Tibial artery (tissue), 4 donors: Measurements from ENCODE around the gene ZFX.

ENCODE experiments used
- DNase-seq, 2 donors: peaks; one replicate each; pipeline ENCODE4 v3.0.0-alpha.2; 2019
- H3K27ac ChIP-seq, 2 donors: fragments of 200-600 bp; sonication (generic) in 1 of 2; 1 replicate in 1 of 2; 2 replicates in 1 of 2; pipeline ENCODE4 v1.5.1; 2018 to 2019; ENCODE audit warnings: mild to moderate bottlenecking in 1 of 2
- H3K27me3 ChIP-seq, 2 donors: fragments of 200-600 bp; sonication (generic) in 1 of 2; one replicate each; pipeline versions ENCODE4 v1.5.1 to v1.6.0; 2016 to 2019
- H3K36me3 ChIP-seq, 3 donors: fragments of 200-600 bp; sonication (generic) in 2 of 3; one replicate each; pipeline ENCODE4 v1.5.1; 2016 to 2019; ENCODE audit warnings: mild to moderate bottlenecking in 2 of 3
- H3K4me1 ChIP-seq, 4 donors: fragments of 200-600 bp; sonication (generic) in 2 of 4; 1 replicate in 3 of 4; 2 replicates in 1 of 4; pipeline ENCODE4 v1.5.1; 2016 to 2019
- H3K4me3 ChIP-seq, 2 donors: fragments of 200-600 bp; sonication (generic) in 1 of 2; 1 replicate in 1 of 2; 2 replicates in 1 of 2; pipeline ENCODE4 v1.5.1; 2018 to 2019; ENCODE audit warnings: mild to moderate bottlenecking in 2 of 2
- H3K9me3 ChIP-seq, 3 donors: fragments of 200-600 bp; sonication (generic) in 1 of 3; one replicate each; pipeline ENCODE4 v1.5.1; 2016 to 2019
- intact Hi-C: fragments of 100-400 bp; cut with DNase I; formaldehyde crosslinking; loops from one replicate; pipeline ENCODE4 v1.15.0; 2023; ENCODE audit warnings: low total_unique reads
- TF ChIP-seq, protein P1 (sequence below), 2 experiments: fragments of 200-600 bp in 1 of 2; fragments of 450-650 bp in 1 of 2; IDR thresholded peaks; one replicate each; pipeline ENCODE4 v1.5.1; 2017 to 2019; ENCODE audit warnings: antibody characterized with exemption in 2 of 2, mild to moderate bottlenecking in 1 of 2, moderate library complexity in 1 of 2

Gene ZFX

GRCh38 chrX:24175276-24175675 is 25.7 kb downstream of the ZFX start:
- no peak overlapping the region for H3K27ac ChIP-seq
- no peak for DNase-seq
- no peak overlapping the region for H3K4me3 ChIP-seq
- H3K36me3 ChIP-seq = peaks cover 4 to 77% (median 64%) of the 10 kb centered on the region in 3 donors
- H3K4me1 ChIP-seq = peaks cover 0 to under 1% (median 0%) of the 10 kb centered on the region in 4 donors
- TF ChIP-seq, protein P1, sequence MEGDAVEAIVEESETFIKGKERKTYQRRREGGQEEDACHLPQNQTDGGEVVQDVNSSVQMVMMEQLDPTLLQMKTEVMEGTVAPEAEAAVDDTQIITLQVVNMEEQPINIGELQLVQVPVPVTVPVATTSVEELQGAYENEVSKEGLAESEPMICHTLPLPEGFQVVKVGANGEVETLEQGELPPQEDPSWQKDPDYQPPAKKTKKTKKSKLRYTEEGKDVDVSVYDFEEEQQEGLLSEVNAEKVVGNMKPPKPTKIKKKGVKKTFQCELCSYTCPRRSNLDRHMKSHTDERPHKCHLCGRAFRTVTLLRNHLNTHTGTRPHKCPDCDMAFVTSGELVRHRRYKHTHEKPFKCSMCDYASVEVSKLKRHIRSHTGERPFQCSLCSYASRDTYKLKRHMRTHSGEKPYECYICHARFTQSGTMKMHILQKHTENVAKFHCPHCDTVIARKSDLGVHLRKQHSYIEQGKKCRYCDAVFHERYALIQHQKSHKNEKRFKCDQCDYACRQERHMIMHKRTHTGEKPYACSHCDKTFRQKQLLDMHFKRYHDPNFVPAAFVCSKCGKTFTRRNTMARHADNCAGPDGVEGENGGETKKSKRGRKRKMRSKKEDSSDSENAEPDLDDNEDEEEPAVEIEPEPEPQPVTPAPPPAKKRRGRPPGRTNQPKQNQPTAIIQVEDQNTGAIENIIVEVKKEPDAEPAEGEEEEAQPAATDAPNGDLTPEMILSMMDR (IDR thresholded peaks at IDR 0.05) = no peak
- no peaks in the 10 kb centered on the region for H3K9me3 ChIP-seq
- intact Hi-C loops = no loop called here
- H3K27me3 ChIP-seq = no peaks in the 10 kb centered on the region

GRCh38 chrX:24178441-24178840 is 28.9 kb downstream of the ZFX start:
- H3K27ac ChIP-seq = no peak overlapping the region
- intact Hi-C loops = no loop called here
- H3K36me3 ChIP-seq = peaks cover 4 to 76% (median 68%) of the 10 kb centered on the region in 3 donors
- DNase-seq = no peak
- H3K4me1 ChIP-seq = no peaks in the 10 kb centered on the region
- H3K9me3 ChIP-seq = no peaks in the 10 kb centered on the region
- TF ChIP-seq, protein P1 (IDR thresholded peaks at IDR 0.05) = no peak
- no peaks in the 10 kb centered on the region for H3K27me3 ChIP-seq
- no peak overlapping the region for H3K4me3 ChIP-seq

- no peak for DNase-seq
- Histone ChIP-seq H3K9me3 (no peaks in the 10 kb centered on the region), H3K4me1 (no peaks in the 10 kb centered on the region), H3K36me3 (peaks cover 0 to 33% (median 22%) of the 10 kb centered on the region in 3 donors), H3K27ac (no peak overlapping the region), H3K4me3 (no peak overlapping the region), H3K27me3 (no peaks in the 10 kb centered on the region)
- TF ChIP-seq, protein P1 (IDR thresholded peaks at IDR 0.05) = no peak
- intact Hi-C loops = no loop called here
These were observed 34.5 kb downstream of the ZFX start for GRCh38 chrX:24184018-24184417.

GRCh38 chrX:24186483-24186882 is 37.0 kb downstream of the ZFX start:
- DNase-seq = no peak
- no peak overlapping the region for H3K27ac ChIP-seq
- intact Hi-C loops = no loop called here
- TF ChIP-seq, protein P1 (IDR thresholded peaks at IDR 0.05) = no peak
- H3K36me3 ChIP-seq = peaks cover 0 to 11% (median under 1%) of the 10 kb centered on the region in 3 donors
- no peaks in the 10 kb centered on the region for H3K9me3 ChIP-seq
- no peaks in the 10 kb centered on the region for H3K27me3 ChIP-seq
- H3K4me1 ChIP-seq = peaks cover 0 to 9% (median 4%) of the 10 kb centered on the region in 4 donors
- H3K4me3 ChIP-seq = no peak overlapping the region

DNA sequence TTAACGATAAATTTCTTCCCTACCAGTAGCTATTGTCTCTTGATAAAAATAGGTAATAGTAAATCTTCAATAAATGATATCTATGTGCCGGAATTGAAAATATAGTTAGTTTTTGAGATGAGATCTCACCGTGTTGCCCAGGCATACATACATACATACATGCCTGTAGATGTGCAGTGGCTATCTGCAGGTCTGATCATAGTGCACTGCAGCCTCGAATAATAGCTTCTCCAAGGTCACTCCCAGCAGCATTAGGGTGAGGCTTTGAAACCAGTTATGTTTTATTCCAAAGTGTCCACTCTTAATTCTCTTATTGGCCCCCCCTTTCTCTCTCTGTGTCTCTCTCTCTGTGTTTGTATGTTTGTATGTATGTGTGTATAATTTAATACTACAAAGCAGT is 37.5 kb downstream of the ZFX start:
- Histone ChIP-seq H3K4me1 (peaks cover 0 to 9% (median 4%) of the 10 kb centered on the region in 4 donors), H3K27me3 (no peaks in the 10 kb centered on the region), H3K27ac (no peak overlapping the region), H3K9me3 (no peaks in the 10 kb centered on the region), H3K4me3 (no peak overlapping the region), H3K36me3 (peaks cover 0 to 11% (median 0%) of the 10 kb centered on the region in 3 donors)
- no peak for DNase-seq
- TF ChIP-seq, protein P1 (IDR thresholded peaks at IDR 0.05) = no peak
- intact Hi-C loops = no loop called here

DNA sequence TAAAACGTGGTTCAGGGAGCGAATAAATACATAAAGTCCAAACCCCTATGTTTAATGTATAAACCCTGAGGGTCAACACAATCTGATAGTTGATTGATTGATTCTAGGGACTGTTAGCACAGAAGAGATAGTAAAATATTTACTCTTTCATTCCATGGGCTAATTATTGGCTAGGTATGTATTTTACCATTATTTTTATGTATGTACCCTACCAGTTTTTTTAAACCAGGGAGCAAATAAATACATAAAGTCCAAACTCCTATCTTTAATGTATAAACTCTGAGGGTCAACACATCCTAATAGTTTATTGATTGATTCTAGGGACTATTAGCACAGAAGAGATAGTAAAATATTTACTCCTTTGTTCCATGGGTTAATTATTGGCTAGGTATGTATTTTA is 40.0 kb downstream of the ZFX start:
- H3K27ac ChIP-seq = no peak overlapping the region
- no peak for DNase-seq
- H3K4me3 ChIP-seq = no peak overlapping the region
- peaks cover 0 to 11% (median 0%) of the 10 kb centered on the region in 3 donors for H3K36me3 ChIP-seq
- no peaks in the 10 kb centered on the region for H3K27me3 ChIP-seq
- intact Hi-C loops = no loop called here
- TF ChIP-seq, protein P1 (IDR thresholded peaks at IDR 0.05) = no peak
- no peaks in the 10 kb centered on the region for H3K9me3 ChIP-seq
- peaks cover 0 to 9% (median 4%) of the 10 kb centered on the region in 4 donors for H3K4me1 ChIP-seq
